Neural cell (in vitro differentiated cells): Measurements from ENCODE around the gene TFF2. TPM values are rescaled to one million over a fixed set of nuclear protein-coding genes. Genes with fewer than 3 reads are reported as not detected.

Source experiments
- H2AFZ ChIP-seq: fragments of 200-600, 300-800 bp; sonication (generic), shearing (Covaris generic); 2 replicates; pipeline ENCODE4 v1.6.0; 2014; ENCODE audit warnings: low read depth, mild to moderate bottlenecking, antibody characterized with exemption, low read length, moderate library complexity
- H3F3A ChIP-seq: fragments of 200-600 bp; shearing (Covaris generic); 2 replicates; pipeline ENCODE4 v1.6.1; 2016; ENCODE audit warnings: mild to moderate bottlenecking, moderate library complexity, mixed read lengths, antibody characterized with exemption, low read length; ENCODE audit not compliant: insufficient read depth, poor library complexity, severe bottlenecking
- H3K27ac ChIP-seq: fragments of 200-600, 300-800 bp; sonication (generic), shearing (Covaris generic); 2 replicates; pipeline ENCODE4 v1.5.1; 2014; ENCODE audit warnings: mild to moderate bottlenecking, low read length, moderate library complexity
- H3K27me3 ChIP-seq: fragments of 300-800, 200-600 bp; sonication (generic), shearing (Covaris generic); 2 replicates; pipeline ENCODE4 v1.6.0; 2014; ENCODE audit warnings: mild to moderate bottlenecking, low read depth, low read length, moderate library complexity; ENCODE audit not compliant: insufficient read depth
- H3K36me3 ChIP-seq: fragments of 300-800, 200-600 bp; sonication (generic), shearing (Covaris generic); 2 replicates; pipeline ENCODE4 v1.5.1; 2014; ENCODE audit warnings: mild to moderate bottlenecking, antibody characterized with exemption, low read length, moderate library complexity; ENCODE audit not compliant: insufficient read depth
- H3K4me2 ChIP-seq: fragments of 300-800, 200-600 bp; sonication (generic), shearing (Covaris generic); 2 replicates; pipeline ENCODE4 v1.6.0; 2014; ENCODE audit warnings: mild to moderate bottlenecking, low read length
- H3K4me3 ChIP-seq: fragments of 300-800, 200-600 bp; sonication (generic), shearing (Covaris generic); 2 replicates; pipeline ENCODE4 v1.5.1; 2014; ENCODE audit warnings: mild to moderate bottlenecking, low read length, moderate library complexity
- H3K79me2 ChIP-seq: fragments of 200-600 bp; shearing (Covaris generic); replicated peaks from 2 replicates; pipeline ENCODE4 v1.6.0; 2014; ENCODE audit warnings: mild to moderate bottlenecking, low read length, moderate library complexity; ENCODE audit not compliant: insufficient read depth
- H3K9ac ChIP-seq: fragments of 300-800, 200-600 bp; sonication (generic), shearing (Covaris generic); 2 replicates; pipeline ENCODE4 v1.6.1; 2016; ENCODE audit warnings: mild to moderate bottlenecking, low read length, mixed read lengths
- H3K9me2 ChIP-seq: fragments of 200-600 bp; shearing (Covaris generic); 2 replicates; pipeline ENCODE4 v1.6.1; 2016; ENCODE audit warnings: mild to moderate bottlenecking, low read length, mixed read lengths; ENCODE audit not compliant: insufficient read depth
- H3K9me3 ChIP-seq: fragments of 200-600, 300-800 bp; sonication (generic), shearing (Covaris generic); 2 replicates; pipeline ENCODE4 v1.6.1; 2016; ENCODE audit warnings: mild to moderate bottlenecking, mixed run types, low read length, moderate library complexity, mixed read lengths
- H4K20me1 ChIP-seq: fragments of 200-600 bp; shearing (Covaris generic); 2 replicates; pipeline ENCODE4 v1.6.1; 2016; ENCODE audit warnings: mild to moderate bottlenecking, mixed run types; ENCODE audit not compliant: insufficient read depth
- CTCF ChIP-seq: fragments of 450-650 bp; IDR thresholded peaks from 2 replicates; pipeline ENCODE4 v1.5.1; 2014; ENCODE audit warnings: antibody characterized with exemption, mild to moderate bottlenecking, moderate library complexity; ENCODE audit not compliant: poor library complexity, severe bottlenecking
- EP300 ChIP-seq: fragments of 450-650 bp; conservative IDR thresholded peaks from 2 replicates; pipeline ENCODE4 v1.6.1; 2014; ENCODE audit warnings: antibody characterized with exemption, mild to moderate bottlenecking, moderate library complexity; ENCODE audit not compliant: poor library complexity, severe bottlenecking
- EZH2 ChIP-seq: fragments of 200-600, 300-800 bp; shearing (Covaris generic), sonication (generic); IDR thresholded peaks from 2 replicates; pipeline ENCODE4 v1.6.1; 2014; ENCODE audit warnings: antibody characterized with exemption, low read length, borderline replicate concordance, mild to moderate bottlenecking; ENCODE audit not compliant: insufficient read depth, poor library complexity, severe bottlenecking
- MXI1 ChIP-seq: fragments of 450-650 bp; conservative IDR thresholded peaks from 2 replicates; pipeline ENCODE4 v1.6.1; 2014; ENCODE audit warnings: antibody characterized with exemption, mild to moderate bottlenecking; ENCODE audit not compliant: poor library complexity, severe bottlenecking
- POLR2AphosphoS5 ChIP-seq: IDR thresholded peaks from 2 replicates; pipeline ENCODE4 v1.6.1; 2012
- RAD21 ChIP-seq: fragments of 450-650 bp; conservative IDR thresholded peaks from 2 replicates; pipeline ENCODE4 v1.6.1; 2014; ENCODE audit warnings: antibody characterized with exemption, mild to moderate bottlenecking, moderate library complexity
- REST ChIP-seq: IDR thresholded peaks from 2 replicates; pipeline ENCODE4 v1.6.1; 2012; ENCODE audit warnings: borderline replicate concordance
- SMC3 ChIP-seq: fragments of 450-650 bp; conservative IDR thresholded peaks from 2 replicates; pipeline ENCODE4 v1.6.1; 2014; ENCODE audit warnings: antibody characterized with exemption, mild to moderate bottlenecking, moderate library complexity; ENCODE audit not compliant: poor library complexity
- TAF1 ChIP-seq: IDR thresholded peaks from 2 replicates; pipeline ENCODE4 v1.6.1; 2012; ENCODE audit warnings: low read depth
- polyA plus RNA-seq: library from polyadenylated mRNA; depleted of rRNA; stranded (reverse); fragments of >200 nt; gene quantifications from 2 replicates; pipeline ENCODE4 v1.2.3, GENCODE V29; 2014

TFF2 gene
- polyA plus RNA-seq, 1 donor from 2014 or later: not detected

DNA sequence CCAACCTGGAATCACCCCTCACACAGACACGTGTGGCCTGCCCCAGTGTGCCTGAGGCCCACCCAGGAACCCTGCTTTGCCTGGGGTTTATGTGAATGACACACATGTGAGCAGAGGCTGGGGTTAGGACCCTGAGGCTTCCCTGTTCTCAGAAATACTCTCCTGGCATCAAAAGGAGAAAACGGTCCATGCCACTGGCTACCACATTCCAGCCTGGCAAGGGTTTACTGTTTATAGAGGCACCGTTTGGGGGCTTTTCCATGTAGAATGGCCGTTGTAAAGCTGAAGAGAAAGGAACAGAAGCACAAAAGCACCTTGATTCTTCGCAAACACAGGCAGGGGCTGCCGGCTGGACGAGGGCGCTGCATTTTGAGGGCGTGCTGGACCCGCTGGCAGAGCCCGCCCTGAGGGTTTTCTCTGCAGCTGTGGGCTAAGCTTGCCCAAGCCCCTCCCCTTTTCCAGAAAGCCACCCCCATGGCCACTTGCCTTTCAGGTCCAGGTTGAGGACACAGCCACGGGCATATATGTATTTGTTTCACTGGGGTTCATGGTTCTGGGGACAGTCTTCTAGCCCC, 48.6 kb downstream of the TFF2 start:
- no peaks in the 10 kb centered on the region for H3K27me3 ChIP-seq
- no peak overlapping the region for H3K27ac ChIP-seq
- H3F3A ChIP-seq: no peaks in the 10 kb centered on the region
- H3K4me3 ChIP-seq: no peak overlapping the region
- no peaks in the 10 kb centered on the region for H3K36me3 ChIP-seq
- no peaks in the 10 kb centered on the region for H4K20me1 ChIP-seq
- H3K4me2 ChIP-seq: no peak overlapping the region
- H3K79me2 ChIP-seq: no peaks in the 10 kb centered on the region
- no peak overlapping the region for H3K9ac ChIP-seq
- no peaks in the 10 kb centered on the region for H3K9me2 ChIP-seq
- no peaks in the 10 kb centered on the region for H3K9me3 ChIP-seq
- no peak for TF ChIP-seq CTCF
- TF ChIP-seq TAF1: no peak
- no peak for TF ChIP-seq REST
- TF ChIP-seq EZH2: no peak
- TF ChIP-seq SMC3: no peak
- no peak for TF ChIP-seq MXI1
- no peak for TF ChIP-seq EP300
- TF ChIP-seq POLR2AphosphoS5: no peak
- TF ChIP-seq RAD21: no peak
- no peak overlapping the region for H2AFZ ChIP-seq

DNA sequence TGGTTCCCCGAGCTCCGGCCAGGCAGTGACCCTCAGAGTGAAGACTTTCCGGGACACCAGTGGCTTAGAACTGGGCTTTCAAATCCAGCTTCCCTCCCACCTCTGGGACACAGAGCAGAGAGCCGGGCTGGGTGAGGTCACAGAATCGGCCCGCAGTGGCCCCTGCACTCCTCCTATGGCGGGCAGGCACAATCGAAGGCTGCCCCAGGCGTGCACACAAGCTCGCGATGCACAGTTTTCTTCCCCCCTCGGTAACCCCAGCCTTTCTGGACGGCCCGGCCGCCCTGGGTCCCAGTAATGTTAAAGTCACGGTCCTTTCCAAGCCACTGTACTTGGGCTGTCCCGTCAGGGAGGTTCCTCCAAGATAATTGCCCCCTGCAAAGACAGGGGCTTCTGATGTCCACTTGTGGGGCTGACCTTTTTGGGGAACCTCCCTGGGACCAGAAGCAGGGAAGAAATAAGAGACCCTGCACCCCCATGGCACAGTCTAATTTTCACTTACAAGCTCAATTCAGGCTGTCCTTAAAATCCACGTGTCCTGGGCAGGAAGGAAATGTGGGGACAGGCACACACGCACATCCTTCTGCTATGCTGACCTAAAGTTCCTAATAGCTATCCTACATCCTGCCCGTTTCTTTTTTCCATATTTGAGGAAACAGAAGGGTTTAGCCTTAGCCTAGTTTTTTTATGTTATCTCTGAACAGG, 49.3 kb downstream of the TFF2 start:
- no peak overlapping the region for H3K4me3 ChIP-seq
- H3F3A ChIP-seq: no peaks in the 10 kb centered on the region
- H3K27ac ChIP-seq: no peak overlapping the region

More for the DNA sequence above, 49.3 kb downstream of the TFF2 start:
- H3K36me3 ChIP-seq: no peaks in the 10 kb centered on the region
- no peak for TF ChIP-seq POLR2AphosphoS5
- no peak for TF ChIP-seq SMC3
- TF ChIP-seq MXI1: no peak
- no peak for TF ChIP-seq CTCF
- TF ChIP-seq RAD21: no peak
- TF ChIP-seq EZH2: no peak
- TF ChIP-seq EP300: no peak
- no peak for TF ChIP-seq REST
- TF ChIP-seq TAF1: no peak
- no peak overlapping the region for H2AFZ ChIP-seq
- H3K9me2 ChIP-seq: no peaks in the 10 kb centered on the region
- no peaks in the 10 kb centered on the region for H3K9me3 ChIP-seq
- no peak overlapping the region for H3K9ac ChIP-seq
- no peak overlapping the region for H3K4me2 ChIP-seq
- H4K20me1 ChIP-seq: no peaks in the 10 kb centered on the region
- H3K27me3 ChIP-seq: no peaks in the 10 kb centered on the region
- H3K79me2 ChIP-seq: no peaks in the 10 kb centered on the region
